IMR-90 (cell line): ENCODE measurements around the gene ABCA12. TPM values are rescaled to one million over a fixed set of nuclear protein-coding genes. Genes with fewer than 3 reads are reported as not detected.

Source experiments
- ATAC-seq: fragments of 200-7000 bp; cut with Tn5 transposase; 2 replicates; pipeline ENCODE4 v1.9.1; 2020; ENCODE audit warnings: low read depth, mild to moderate bottlenecking, moderate library complexity
- BruUV-seq: library from RNA; stranded (reverse); fragments of 400-500 nt; replicated peaks from 2 replicates; lab custom pipeline; 2021; lab: Mats Ljungman, UMichigan
- CTCF ChIA-PET: fragments of 300-600 bp; formaldehyde crosslinking; extraction: SDS; loops from one replicate; lab custom pipeline; 2021; ENCODE audit warnings: antibody characterized with exemption; lab: Yijun Ruan, JAX
- POLR2A ChIA-PET: fragments of 300-600 bp; sonication (Branson Sonifier 250); formaldehyde crosslinking; loops from one replicate; lab custom pipeline; 2022; ENCODE audit warnings: antibody characterized with exemption; ENCODE audit not compliant: unreplicated experiment; lab: Charles Lee
- DNase-seq: peaks from one replicate; pipeline ENCODE4 v3.0.0; 2013
- H2AFZ ChIP-seq: replicated peaks from 2 replicates; pipeline ENCODE3; 2013; ENCODE audit warnings: low read length, mild to moderate bottlenecking; ENCODE audit not compliant: poor library complexity
- H2AK5ac ChIP-seq: 2 replicates; pipeline ENCODE4 v1.6.1; 2013; ENCODE audit warnings: low read depth, low read length, inconsistent platforms
- H2AK9ac ChIP-seq: replicated peaks from 2 replicates; pipeline ENCODE3; 2013; ENCODE audit warnings: mild to moderate bottlenecking, low read depth, low read length, moderate library complexity; ENCODE audit not compliant: poor library complexity
- H2BK120ac ChIP-seq: 2 replicates; pipeline ENCODE4 v1.6.1; 2013; ENCODE audit warnings: low read depth, low read length, inconsistent platforms
- H2BK15ac ChIP-seq: 3 replicates; pipeline ENCODE4 v1.6.1; 2013; ENCODE audit warnings: low read depth, low read length, inconsistent platforms
- H2BK20ac ChIP-seq: 2 replicates; pipeline ENCODE4 v1.6.1; 2013; ENCODE audit warnings: low read depth, mild to moderate bottlenecking, inconsistent platforms, low read length, moderate library complexity
- H2BK5ac ChIP-seq: 2 replicates; pipeline ENCODE4 v1.6.1; 2013; ENCODE audit warnings: mild to moderate bottlenecking, low read depth, low read length, inconsistent platforms; ENCODE audit not compliant: poor library complexity, severe bottlenecking
- H3K14ac ChIP-seq: replicated peaks from 2 replicates; pipeline ENCODE4 v1.6.1; 2013; ENCODE audit warnings: low read depth, low read length, inconsistent platforms
- H3K18ac ChIP-seq: 2 replicates; pipeline ENCODE4 v1.6.1; 2013; ENCODE audit warnings: low read depth, low read length, control low read depth
- H3K23ac ChIP-seq: 2 replicates; pipeline ENCODE4 v1.6.1; 2013; ENCODE audit warnings: low read depth, low read length, inconsistent platforms
- H3K27ac ChIP-seq: 2 replicates; pipeline ENCODE4 v1.5.1; 2013; ENCODE audit warnings: mild to moderate bottlenecking, control low read depth, low read length; ENCODE audit not compliant: insufficient read depth
- H3K27me3 ChIP-seq: 2 replicates; pipeline ENCODE4 v1.6.1; 2013; ENCODE audit warnings: low read length; ENCODE audit not compliant: control insufficient read depth, insufficient read depth
- H3K36me3 ChIP-seq: 2 replicates; pipeline ENCODE4 v1.6.1; 2013; ENCODE audit warnings: low read length, mixed read lengths; ENCODE audit not compliant: control insufficient read depth, insufficient read depth
- H3K4ac ChIP-seq: 2 replicates; pipeline ENCODE4 v1.6.1; 2013; ENCODE audit warnings: low read depth, low read length, inconsistent platforms
- H3K4me1 ChIP-seq: 2 replicates; pipeline ENCODE4 v1.6.1; 2013; ENCODE audit warnings: low read length, mixed read lengths; ENCODE audit not compliant: control insufficient read depth, insufficient read depth
- H3K4me2 ChIP-seq: 2 replicates; pipeline ENCODE4 v1.6.1; 2013; ENCODE audit warnings: low read depth, mild to moderate bottlenecking, control low read depth, low read length, moderate library complexity
- H3K4me3 ChIP-seq: 2 replicates; pipeline ENCODE4 v1.5.1; 2013; ENCODE audit warnings: low read depth, mild to moderate bottlenecking, control low read depth, low read length, moderate library complexity; ENCODE audit not compliant: insufficient read depth
- H3K56ac ChIP-seq: 2 replicates; pipeline ENCODE4 v1.6.1; 2013; ENCODE audit warnings: low read length, inconsistent platforms; ENCODE audit not compliant: insufficient read depth; ENCODE audit errors: extremely low read depth
- H3K79me1 ChIP-seq, 2 experiments: 2 replicates each; pipeline ENCODE4 v1.6.1; 2013; ENCODE audit warnings: low read length in 2 of 2, inconsistent platforms in 1 of 2, low read depth in 1 of 2
- H3K9ac ChIP-seq: 2 replicates; pipeline ENCODE4 v1.6.1; 2013; ENCODE audit warnings: low read depth, low read length, control low read depth
- H3K9me1 ChIP-seq: 2 replicates; pipeline ENCODE4 v1.6.1; 2013; ENCODE audit warnings: low read length, inconsistent platforms; ENCODE audit not compliant: insufficient read depth
- H3K9me3 ChIP-seq: 2 replicates; pipeline ENCODE4 v1.6.1; 2013; ENCODE audit warnings: low read length; ENCODE audit not compliant: control insufficient read depth, insufficient read depth
- H4K20me1 ChIP-seq: 2 replicates; pipeline ENCODE4 v1.6.1; 2013; ENCODE audit warnings: low read length, inconsistent platforms; ENCODE audit not compliant: insufficient read depth
- H4K5ac ChIP-seq: 2 replicates; pipeline ENCODE4 v1.6.1; 2013; ENCODE audit warnings: mild to moderate bottlenecking, low read depth, low read length, control low read depth
- H4K8ac ChIP-seq, 2 experiments: 2 replicates each; pipeline ENCODE4 v1.6.1; 2013; ENCODE audit warnings: low read depth in 2 of 2, low read length in 2 of 2, control low read depth in 1 of 2, inconsistent platforms in 1 of 2
- H4K91ac ChIP-seq: 2 replicates; pipeline ENCODE4 v1.6.1; 2013; ENCODE audit warnings: low read depth, low read length, inconsistent platforms; ENCODE audit not compliant: insufficient read depth
- BHLHE40 ChIP-seq: fragments of 150-350 bp; IDR thresholded peaks from 2 replicates; pipeline ENCODE4 v1.6.1; 2016; ENCODE audit warnings: mild to moderate bottlenecking, low read depth, low read length
- FOS ChIP-seq: fragments of 150-350 bp; IDR thresholded peaks from 2 replicates; pipeline ENCODE4 v1.6.1; 2016; ENCODE audit warnings: low read depth, low read length
- MAZ ChIP-seq: IDR thresholded peaks from 2 replicates; pipeline ENCODE4 v1.6.1; 2012; ENCODE audit warnings: low read depth, mild to moderate bottlenecking, low read length, improper control_type of control experiment, moderate library complexity, borderline replicate concordance
- MXI1 ChIP-seq: IDR thresholded peaks from 2 replicates; pipeline ENCODE4 v1.6.1; 2012; ENCODE audit warnings: low read depth, mild to moderate bottlenecking, low read length, moderate library complexity, borderline replicate concordance
- NFE2L2 ChIP-seq: fragments of 150-350 bp; IDR thresholded peaks from 2 replicates; pipeline ENCODE4 v1.6.1; 2016; ENCODE audit warnings: low read depth, mild to moderate bottlenecking, low read length
- POLR2A ChIP-seq: IDR thresholded peaks from 2 replicates; pipeline ENCODE4 v1.6.1; 2012; ENCODE audit warnings: mild to moderate bottlenecking, low read depth, low read length
- RAD21 ChIP-seq: IDR thresholded peaks from 2 replicates; pipeline ENCODE4 v1.6.1; 2012; ENCODE audit warnings: low read length, improper control_type of control experiment
- RCOR1 ChIP-seq: IDR thresholded peaks from 2 replicates; pipeline ENCODE4 v1.6.1; 2012; ENCODE audit warnings: mild to moderate bottlenecking, low read length, improper control_type of control experiment; ENCODE audit not compliant: insufficient replicate concordance
- RFX5 ChIP-seq: IDR thresholded peaks from 2 replicates; pipeline ENCODE4 v1.8.0; 2012; ENCODE audit warnings: low read depth, mild to moderate bottlenecking, low read length, moderate library complexity
- WGBS, 2 experiments: methylation state at CpG; one replicate each; pipeline versions ENCODE4 v1.1.5 to v1.1.7; 2013; ENCODE audit warnings: missing lambda C conversion rate in 2 of 2; ENCODE audit not compliant: insufficient read length in 1 of 2; ENCODE audit errors: extremely low coverage in 2 of 2; 5-methylcytosine and 5-hydroxymethylcytosine counted together
- dilution Hi-C: fragments of 300-500 bp; cut with HindIII; formaldehyde crosslinking; loops from one replicate; pipeline ENCODE4 v1.14.3; 2018; ENCODE audit warnings: low sequenced_read_pairs; ENCODE audit not compliant: unreplicated experiment
- in situ Hi-C: fragments of 300-500 bp; cut with MboI; formaldehyde crosslinking; loops from 3 replicates; pipeline ENCODE4 v1.14.3; 2019; ENCODE audit warnings: low sequenced_read_pairs, inconsistent platforms, mixed read lengths
- intact Hi-C: fragments of 100-400 bp; cut with micrococcal nuclease; formaldehyde crosslinking; loops from 2 replicates; pipeline ENCODE4 v1.10.0; 2022
- polyA plus RNA-seq, 3 experiments: library from polyadenylated mRNA; depleted of rRNA; stranded (reverse); fragments of >200 nt; gene quantifications; 2 replicates each; pipeline ENCODE4 v1.2.3, GENCODE V29; 2012; ENCODE audit warnings: low replicate concordance in 1 of 3
- total RNA-seq: library from RNA; depleted of rRNA; stranded (reverse); fragments of >200 nt; gene quantifications from 2 replicates; pipeline ENCODE4 v1.2.3, GENCODE V29; 2012
- TF ChIP-seq, protein P1 (sequence below): fragments of 150-350 bp; IDR thresholded peaks from 2 replicates; pipeline ENCODE4 v1.6.1; 2016; ENCODE audit warnings: low read depth, mild to moderate bottlenecking, low read length, moderate library complexity, borderline replicate concordance
- TF ChIP-seq, protein P2 (sequence below): fragments of 150-350 bp; IDR thresholded peaks from 2 replicates; pipeline ENCODE4 v1.6.1; 2017; ENCODE audit warnings: mild to moderate bottlenecking, antibody characterized with exemption, low read length, low read depth

Gene ABCA12
- total and polyA plus RNA-seq, 2 of the 4 experiments (the other 2 are of a cell fraction): under 0.01 TPM; not detected in 1

DNA sequence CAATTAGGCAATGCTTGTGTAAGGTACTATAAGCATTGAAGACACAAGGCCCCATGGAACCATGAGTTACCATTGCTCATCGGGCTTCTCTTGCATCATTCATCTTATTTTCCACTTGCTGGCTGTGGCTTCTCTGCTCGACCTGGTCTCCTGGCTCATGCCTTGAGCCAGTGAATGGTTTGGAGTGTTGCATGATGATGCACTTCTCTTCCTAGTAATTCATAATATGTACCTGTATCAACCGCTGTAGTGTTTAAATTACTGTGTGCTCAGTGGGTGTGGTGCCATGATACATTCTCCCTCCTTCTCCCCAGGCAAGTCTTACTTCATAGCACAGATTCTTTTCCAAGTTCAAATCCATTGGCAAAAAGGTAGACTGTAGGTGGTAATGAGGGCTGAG is 66.8 kb downstream of the ABCA12 start:
- H2BK20ac ChIP-seq: no peak overlapping the region
- H2AK5ac ChIP-seq: no peak overlapping the region
- no peak overlapping the region for H4K8ac ChIP-seq
- H2AK9ac ChIP-seq: no peak overlapping the region
- no peak overlapping the region for H2AFZ ChIP-seq
- no peak overlapping the region for H2BK120ac ChIP-seq
- TF ChIP-seq RAD21: no peak
- no peak for TF ChIP-seq FOS
- TF ChIP-seq, protein P1, sequence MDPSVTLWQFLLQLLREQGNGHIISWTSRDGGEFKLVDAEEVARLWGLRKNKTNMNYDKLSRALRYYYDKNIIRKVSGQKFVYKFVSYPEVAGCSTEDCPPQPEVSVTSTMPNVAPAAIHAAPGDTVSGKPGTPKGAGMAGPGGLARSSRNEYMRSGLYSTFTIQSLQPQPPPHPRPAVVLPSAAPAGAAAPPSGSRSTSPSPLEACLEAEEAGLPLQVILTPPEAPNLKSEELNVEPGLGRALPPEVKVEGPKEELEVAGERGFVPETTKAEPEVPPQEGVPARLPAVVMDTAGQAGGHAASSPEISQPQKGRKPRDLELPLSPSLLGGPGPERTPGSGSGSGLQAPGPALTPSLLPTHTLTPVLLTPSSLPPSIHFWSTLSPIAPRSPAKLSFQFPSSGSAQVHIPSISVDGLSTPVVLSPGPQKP: no peak
- no peak for TF ChIP-seq RCOR1
- no peak for TF ChIP-seq POLR2A
- no peak for TF ChIP-seq BHLHE40
- TF ChIP-seq NFE2L2: no peak
- no peak for TF ChIP-seq MXI1
- TF ChIP-seq, protein P2, sequence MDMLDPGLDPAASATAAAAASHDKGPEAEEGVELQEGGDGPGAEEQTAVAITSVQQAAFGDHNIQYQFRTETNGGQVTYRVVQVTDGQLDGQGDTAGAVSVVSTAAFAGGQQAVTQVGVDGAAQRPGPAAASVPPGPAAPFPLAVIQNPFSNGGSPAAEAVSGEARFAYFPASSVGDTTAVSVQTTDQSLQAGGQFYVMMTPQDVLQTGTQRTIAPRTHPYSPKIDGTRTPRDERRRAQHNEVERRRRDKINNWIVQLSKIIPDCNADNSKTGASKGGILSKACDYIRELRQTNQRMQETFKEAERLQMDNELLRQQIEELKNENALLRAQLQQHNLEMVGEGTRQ: no peak
- no peak for TF ChIP-seq RFX5
- no peak for TF ChIP-seq MAZ
- no peaks in the 10 kb centered on the region for H3K36me3 ChIP-seq
- H3K14ac ChIP-seq: no peak overlapping the region
- no peak overlapping the region for H3K9ac ChIP-seq
- H3K23ac ChIP-seq: no peak overlapping the region
- H4K91ac ChIP-seq: no peak overlapping the region
- BruUV-seq: no TSS peak
- ChIA-PET POLR2A (no interaction called here), CTCF (no interaction called here)
- no peak overlapping the region for H3K27ac ChIP-seq
- H2BK15ac ChIP-seq: no peak overlapping the region
- ATAC-seq: no peak
- no peaks in the 10 kb centered on the region for H3K9me3 ChIP-seq
- no peaks in the 10 kb centered on the region for H3K27me3 ChIP-seq
- H3K4ac ChIP-seq: no peak overlapping the region
- no peak overlapping the region for H4K5ac ChIP-seq
- H3K56ac ChIP-seq: no peak overlapping the region
- H3K9me1 ChIP-seq: no peaks in the 10 kb centered on the region
- DNase-seq: no peak
- H3K18ac ChIP-seq: no peak overlapping the region
- intact Hi-C loops: no loop called here
- H3K4me1 ChIP-seq: no peaks in the 10 kb centered on the region
- no peak overlapping the region for H3K4me3 ChIP-seq
- H3K4me2 ChIP-seq: no peak overlapping the region
- WGBS, 2 experiments: no CpG with 5 or more reads among the region's 3 CpGs
- no peak overlapping the region for H2BK5ac ChIP-seq
- no peaks in the 10 kb centered on the region for H4K20me1 ChIP-seq
- H3K79me1 ChIP-seq: no peaks in the 10 kb centered on the region
- in situ Hi-C loops: no loop called here
- dilution Hi-C loops: no loop called here
